ENCODE results near the gene RGR.
A peak's percentile ranks its signal among the peaks of the same experiment; 100 is the strongest.
"Not testable (repeated sequence)": the region's sequence is repeated elsewhere in the genome, so short reads cannot be mapped to it uniquely, and the experiment has no call there.

Gene RGR

GRCh38 chr10:84269773-84270172 lies 24.9 kb downstream of the RGR start:
- TF ChIP-seq, protein P1, sequence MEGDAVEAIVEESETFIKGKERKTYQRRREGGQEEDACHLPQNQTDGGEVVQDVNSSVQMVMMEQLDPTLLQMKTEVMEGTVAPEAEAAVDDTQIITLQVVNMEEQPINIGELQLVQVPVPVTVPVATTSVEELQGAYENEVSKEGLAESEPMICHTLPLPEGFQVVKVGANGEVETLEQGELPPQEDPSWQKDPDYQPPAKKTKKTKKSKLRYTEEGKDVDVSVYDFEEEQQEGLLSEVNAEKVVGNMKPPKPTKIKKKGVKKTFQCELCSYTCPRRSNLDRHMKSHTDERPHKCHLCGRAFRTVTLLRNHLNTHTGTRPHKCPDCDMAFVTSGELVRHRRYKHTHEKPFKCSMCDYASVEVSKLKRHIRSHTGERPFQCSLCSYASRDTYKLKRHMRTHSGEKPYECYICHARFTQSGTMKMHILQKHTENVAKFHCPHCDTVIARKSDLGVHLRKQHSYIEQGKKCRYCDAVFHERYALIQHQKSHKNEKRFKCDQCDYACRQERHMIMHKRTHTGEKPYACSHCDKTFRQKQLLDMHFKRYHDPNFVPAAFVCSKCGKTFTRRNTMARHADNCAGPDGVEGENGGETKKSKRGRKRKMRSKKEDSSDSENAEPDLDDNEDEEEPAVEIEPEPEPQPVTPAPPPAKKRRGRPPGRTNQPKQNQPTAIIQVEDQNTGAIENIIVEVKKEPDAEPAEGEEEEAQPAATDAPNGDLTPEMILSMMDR (IDR thresholded peaks at IDR 0.05; ENCODE audit: insufficient read depth, low read depth, low read length, missing control alignments): no peak
- DNase-seq (ENCODE audit: low read depth): peak; percentile 69
- no peak overlapping the region for H3K4me3 ChIP-seq (ENCODE audit: low read length)

GRCh38 chr10:84270708-84271107 lies 25.9 kb downstream of the RGR start:
- no peak overlapping the region for H3K4me3 ChIP-seq (ENCODE audit: low read length)
- no peak for DNase-seq (ENCODE audit: low read depth)
- TF ChIP-seq, protein P1 (IDR thresholded peaks at IDR 0.05; ENCODE audit: insufficient read depth, low read depth, low read length, missing control alignments): no peak

DNA sequence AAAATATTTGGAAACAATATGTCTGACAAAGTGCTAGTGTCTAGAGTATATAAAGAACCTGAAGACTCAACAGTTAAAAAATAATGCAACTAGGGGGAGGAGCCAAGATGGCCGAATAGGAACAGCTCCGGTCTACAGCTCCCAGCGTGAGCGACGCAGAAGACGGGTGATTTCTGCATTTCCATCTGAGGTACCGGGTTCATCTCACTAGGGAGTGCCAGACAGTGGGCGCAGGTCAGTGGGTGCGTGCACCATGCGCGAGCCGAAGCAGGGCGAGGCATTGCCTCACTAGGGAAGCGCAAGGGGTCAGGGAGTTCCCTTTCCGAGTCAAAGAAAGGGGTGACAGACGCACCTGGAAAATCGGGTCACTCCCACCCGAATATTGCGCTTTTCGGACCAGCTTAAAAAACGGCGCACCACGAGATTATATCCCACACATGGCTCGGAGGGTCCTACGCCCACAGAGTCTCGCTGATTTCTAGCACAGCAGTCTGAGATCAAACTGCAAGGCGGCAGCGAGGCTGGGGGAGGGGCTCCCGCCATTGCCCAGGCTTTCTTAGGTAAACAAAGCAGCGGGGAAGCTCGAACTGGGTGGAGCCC lies 35.1 kb downstream of the RGR start:
- H3K4me3 ChIP-seq (ENCODE audit: low read length); DNase-seq (ENCODE audit: low read depth): not testable (repeated sequence)

DNA sequence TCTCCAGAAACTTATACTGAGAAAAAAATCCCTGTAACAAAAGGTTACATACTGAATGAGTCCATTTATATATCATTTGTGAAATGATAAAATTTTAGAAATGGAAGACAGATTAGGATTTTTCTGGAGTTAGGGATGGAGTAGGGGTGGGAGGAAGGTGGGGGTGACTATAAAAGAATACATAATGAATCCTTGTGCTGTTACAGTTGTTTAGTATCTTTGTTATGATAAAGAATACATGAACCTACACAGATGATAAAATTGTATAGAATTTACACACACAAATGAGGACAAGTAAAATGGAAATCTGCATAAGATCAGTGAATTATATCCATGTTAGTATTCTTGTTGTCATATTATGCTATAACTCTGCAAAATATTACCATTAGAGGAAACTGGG lies 41.8 kb downstream of the RGR start:
- no peak for DNase-seq (ENCODE audit: low read depth)
- TF ChIP-seq, protein P1 (IDR thresholded peaks at IDR 0.05; ENCODE audit: insufficient read depth, low read depth, low read length, missing control alignments): no peak
- H3K4me3 ChIP-seq (ENCODE audit: low read length): no peak overlapping the region

DNA sequence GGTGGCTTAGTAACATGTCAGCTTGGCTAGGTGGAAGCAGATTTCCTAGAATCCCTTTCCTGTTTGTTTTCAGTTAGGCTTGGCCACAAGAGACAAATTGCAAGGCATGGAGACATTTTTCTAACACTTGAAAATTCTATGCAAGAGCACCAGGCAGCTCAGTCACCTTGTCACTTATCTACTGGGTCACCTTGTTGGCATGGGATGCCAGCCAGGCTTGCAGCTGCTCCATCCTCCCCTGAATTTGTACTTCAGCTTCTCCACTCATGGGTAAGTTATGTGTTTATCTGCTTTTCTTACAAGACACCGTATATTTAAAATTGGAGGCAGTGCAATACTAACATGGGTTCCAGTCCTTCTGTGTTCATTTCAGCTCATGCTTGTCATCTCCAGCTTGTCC lies 43.3 kb downstream of the RGR start:
- DNase-seq (ENCODE audit: low read depth): no peak
- H3K4me3 ChIP-seq (ENCODE audit: low read length): no peak overlapping the region
- TF ChIP-seq, protein P1 (IDR thresholded peaks at IDR 0.05; ENCODE audit: insufficient read depth, low read depth, low read length, missing control alignments): no peak

DNA sequence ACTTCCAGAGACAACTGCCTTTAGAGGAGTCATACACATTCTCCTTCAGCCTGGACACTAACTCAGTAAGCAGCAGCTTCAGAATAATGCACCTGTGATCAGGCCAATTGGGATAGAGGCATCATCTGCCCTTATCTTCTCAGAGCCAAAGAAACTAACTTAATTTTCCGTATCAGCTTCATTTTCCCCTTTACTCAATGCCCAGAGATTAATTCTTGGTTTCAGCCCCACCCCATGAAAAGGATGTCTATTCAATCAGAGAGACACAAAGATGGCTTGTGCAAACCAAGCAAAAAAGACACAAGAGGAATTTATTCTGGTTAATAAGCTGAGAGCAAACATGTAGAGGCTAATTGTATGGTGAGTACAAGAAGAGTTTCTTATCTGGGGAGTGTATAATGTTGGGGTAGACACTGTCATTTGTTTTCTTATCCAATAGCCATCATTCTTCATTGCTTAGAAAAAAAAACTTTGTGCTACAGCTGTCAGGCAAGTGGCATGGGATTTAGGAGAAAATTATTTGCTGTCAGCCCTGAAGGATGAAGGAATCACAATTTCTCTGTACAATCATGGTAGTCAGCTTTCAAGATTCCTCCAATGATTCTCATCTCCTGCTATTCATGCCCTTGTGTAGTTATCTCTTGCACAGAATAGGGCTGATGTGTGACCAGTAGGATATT lies 44.8 kb downstream of the RGR start:
- DNase-seq (ENCODE audit: low read depth): no peak
- TF ChIP-seq, protein P1 (IDR thresholded peaks at IDR 0.05; ENCODE audit: insufficient read depth, low read depth, low read length, missing control alignments): no peak

GRCh38 chr10:84290235-84290634 lies 45.4 kb downstream of the RGR start:
- no peak overlapping the region for H3K4me3 ChIP-seq (ENCODE audit: low read length)
- no peak for DNase-seq (ENCODE audit: low read depth)
- TF ChIP-seq, protein P1 (IDR thresholded peaks at IDR 0.05; ENCODE audit: insufficient read depth, low read depth, low read length, missing control alignments): no peak

More for the DNA sequence above, 44.8 kb downstream of the RGR start:
- H3K4me3 ChIP-seq (ENCODE audit: low read length): no peak overlapping the region

Data from epithelial cell of esophagus (primary cell).